KOPT-K1 (cell line): Measurements from ENCODE around the gene GRPEL2.

Experiments
- H3K27ac ChIP-seq: fragments of 200-600 bp; sonication (generic); 2 replicates; pipeline ENCODE4 v1.5.1; 2016; ENCODE audit warnings: antibody characterized with exemption, mild to moderate bottlenecking, low read depth, low read length; ENCODE audit not compliant: poor library complexity, severe bottlenecking
- H3K36me3 ChIP-seq: fragments of 200-600 bp; sonication (generic); 2 replicates; pipeline ENCODE4 v1.5.1; 2017; ENCODE audit warnings: antibody characterized with exemption, mild to moderate bottlenecking, low read length, moderate library complexity; ENCODE audit not compliant: insufficient read depth
- H3K9me3 ChIP-seq: fragments of 200-600 bp; sonication (generic); 2 replicates; pipeline ENCODE4 v1.5.1; 2017; ENCODE audit warnings: antibody characterized with exemption, low read length, mild to moderate bottlenecking; ENCODE audit not compliant: insufficient read depth, poor library complexity, severe bottlenecking

Gene GRPEL2

DNA sequence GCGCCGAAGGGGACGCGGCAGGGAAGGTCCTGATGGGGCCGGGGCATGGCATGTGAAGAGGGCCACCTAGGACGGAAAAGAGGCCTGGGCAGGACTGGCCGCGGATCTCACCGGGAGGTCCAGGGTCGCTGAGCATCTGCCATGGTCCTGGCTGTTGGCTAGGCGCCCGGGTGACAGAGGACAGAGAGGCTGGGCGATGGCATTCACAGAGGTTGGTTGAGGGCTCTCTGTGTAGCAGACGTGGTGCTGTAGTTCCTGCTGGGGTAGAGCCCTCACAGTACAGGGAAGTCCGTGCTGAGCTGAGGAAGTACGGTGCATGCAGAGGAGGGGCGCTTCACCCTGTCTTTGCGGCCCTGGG is 13.0 kb downstream of the GRPEL2 start:
- H3K9me3 ChIP-seq = no peaks in the 10 kb centered on the region
- peak overlapping the region; percentile 60 for H3K27ac ChIP-seq
- H3K36me3 ChIP-seq = peaks cover 25% of the 10 kb centered on the region

DNA sequence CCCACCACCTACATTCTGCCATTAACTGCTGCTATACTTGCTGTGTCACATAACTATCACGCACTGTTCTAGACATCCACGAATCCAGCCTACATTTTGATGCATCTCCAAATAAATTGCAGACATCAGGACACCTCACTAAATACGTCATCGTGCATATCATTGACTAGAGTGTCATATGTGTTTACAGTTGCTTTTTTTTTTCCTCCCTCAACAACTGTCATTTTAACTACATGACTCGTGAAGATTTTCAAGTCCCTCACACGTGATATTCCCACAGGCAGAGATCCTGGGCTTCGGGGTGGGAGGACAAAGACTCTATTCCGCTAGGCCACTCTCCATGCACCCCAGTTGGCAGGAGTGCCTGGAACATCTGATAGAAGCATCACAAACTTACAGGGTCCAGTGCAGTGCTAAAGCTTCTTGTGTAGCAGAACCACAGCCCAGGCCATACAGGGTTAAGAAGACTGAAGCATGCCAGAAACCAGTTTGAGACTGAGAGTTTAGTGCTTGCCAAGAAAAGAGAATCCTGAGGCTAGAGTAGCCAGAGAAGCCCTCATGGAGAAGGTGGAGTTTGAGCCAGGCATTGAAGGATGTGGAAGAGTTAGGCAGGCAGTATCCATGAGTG is 13.7 kb downstream of the GRPEL2 start:
- Histone ChIP-seq H3K9me3 (no peaks in the 10 kb centered on the region), H3K36me3 (peaks cover 19% of the 10 kb centered on the region; the same call in 1 of the 2 replicates), H3K27ac (no peak overlapping the region)

DNA sequence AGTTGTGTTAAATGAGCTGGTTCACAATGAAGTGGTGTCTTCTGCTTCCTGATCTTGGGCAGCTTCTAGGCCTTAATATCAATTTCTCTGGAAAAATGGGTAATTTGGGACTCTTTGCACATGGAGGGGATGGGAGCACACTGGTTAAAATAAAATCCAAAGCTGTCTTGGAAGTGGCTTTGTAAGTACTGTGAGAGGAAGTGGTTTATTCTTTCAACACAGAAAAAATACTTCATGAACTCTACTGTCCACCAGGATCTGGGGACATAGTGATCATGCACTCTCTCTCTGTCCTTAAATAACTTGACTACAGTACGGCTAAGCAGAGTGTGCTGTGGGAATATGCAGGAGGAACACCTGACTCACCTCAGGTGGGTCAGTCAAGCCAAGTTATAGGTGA is 15.0 kb downstream of the GRPEL2 start:
- no peak overlapping the region for H3K27ac ChIP-seq
- H3K9me3 ChIP-seq = no peaks in the 10 kb centered on the region
- H3K36me3 ChIP-seq = peaks cover 8% of the 10 kb centered on the region; the same call in 1 of the 2 replicates

DNA sequence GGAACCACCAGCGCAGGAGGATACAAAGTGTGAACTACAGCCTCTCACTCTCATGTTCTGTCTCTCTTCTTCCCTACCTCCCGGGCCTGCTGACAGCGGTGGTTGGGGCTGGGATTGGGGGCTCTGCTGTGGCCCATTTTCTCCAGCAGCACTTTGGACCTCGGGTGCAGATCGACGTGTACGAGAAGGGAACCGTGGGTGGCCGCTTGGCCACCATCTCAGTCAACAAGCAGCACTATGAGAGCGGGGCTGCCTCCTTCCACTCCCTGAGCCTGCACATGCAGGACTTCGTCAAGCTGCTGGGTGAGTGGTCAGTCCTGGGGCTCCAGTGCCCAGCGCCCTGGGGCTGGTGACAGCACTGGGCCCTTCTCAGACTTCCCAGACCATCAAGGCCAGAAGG is 17.2 kb downstream of the GRPEL2 start:
- no peaks in the 10 kb centered on the region for H3K36me3 ChIP-seq
- no peaks in the 10 kb centered on the region for H3K9me3 ChIP-seq
- no peak overlapping the region for H3K27ac ChIP-seq

DNA sequence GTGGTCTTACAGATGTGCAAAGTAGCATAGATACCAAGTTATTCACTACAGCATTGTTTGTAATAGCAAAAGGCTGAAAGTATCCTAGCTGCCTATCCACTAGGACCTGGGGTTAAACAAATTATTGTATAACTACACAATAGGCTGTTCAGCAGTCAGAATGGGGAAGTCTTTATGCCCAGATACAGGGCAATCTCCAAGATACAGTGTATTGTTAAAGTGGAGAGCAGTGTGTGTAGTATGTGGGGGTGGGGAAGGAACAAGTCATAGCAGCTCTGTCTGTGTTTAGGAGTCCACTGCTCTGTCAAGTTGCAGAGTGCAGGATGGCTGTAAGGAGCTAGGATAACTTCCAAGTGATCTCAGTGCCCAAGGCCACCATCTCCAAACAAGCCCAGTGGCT is 18.1 kb downstream of the GRPEL2 start:
- no peak overlapping the region for H3K27ac ChIP-seq
- no peaks in the 10 kb centered on the region for H3K36me3 ChIP-seq
- H3K9me3 ChIP-seq = no peaks in the 10 kb centered on the region

DNA sequence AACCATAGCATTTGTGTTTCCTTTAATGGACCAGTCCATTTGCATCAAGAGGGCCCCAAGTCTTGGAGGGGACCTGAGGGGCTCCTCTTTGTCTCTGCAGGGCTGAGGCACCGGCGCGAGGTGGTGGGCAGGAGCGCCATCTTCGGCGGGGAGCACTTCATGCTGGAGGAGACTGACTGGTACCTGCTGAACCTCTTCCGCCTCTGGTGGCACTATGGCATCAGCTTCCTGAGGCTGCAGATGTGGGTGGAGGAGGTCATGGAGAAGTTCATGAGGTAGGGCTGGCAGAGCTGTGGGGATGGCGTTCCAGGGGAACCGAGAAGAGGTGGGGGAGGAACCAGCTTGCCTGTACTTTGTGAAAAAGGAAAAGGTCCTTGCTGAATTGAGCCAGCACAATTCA is 18.6 kb downstream of the GRPEL2 start:
- no peaks in the 10 kb centered on the region for H3K9me3 ChIP-seq
- H3K27ac ChIP-seq = no peak overlapping the region
- no peaks in the 10 kb centered on the region for H3K36me3 ChIP-seq

DNA sequence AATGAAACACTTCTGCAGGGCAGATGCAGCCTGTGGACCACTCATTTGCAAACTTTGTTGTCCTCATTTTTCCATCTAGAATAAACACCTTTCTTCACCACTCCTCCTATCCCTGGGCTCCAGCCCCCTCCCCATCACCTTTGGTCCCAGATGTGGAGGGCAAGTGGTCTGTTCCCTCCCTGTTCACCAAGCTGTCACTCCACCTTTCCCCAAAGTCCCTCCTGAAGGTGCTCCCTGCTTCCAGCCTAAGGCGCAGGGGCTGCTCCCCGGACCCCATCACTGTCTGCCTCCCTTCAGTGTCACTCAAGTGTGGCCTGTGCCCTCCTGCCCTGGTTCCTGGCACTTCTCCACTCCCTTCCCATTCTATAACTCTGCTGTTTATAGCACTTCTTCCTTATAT is 19.4 kb downstream of the GRPEL2 start:
- H3K9me3 ChIP-seq = no peaks in the 10 kb centered on the region
- no peak overlapping the region for H3K27ac ChIP-seq
- H3K36me3 ChIP-seq = no peaks in the 10 kb centered on the region

DNA sequence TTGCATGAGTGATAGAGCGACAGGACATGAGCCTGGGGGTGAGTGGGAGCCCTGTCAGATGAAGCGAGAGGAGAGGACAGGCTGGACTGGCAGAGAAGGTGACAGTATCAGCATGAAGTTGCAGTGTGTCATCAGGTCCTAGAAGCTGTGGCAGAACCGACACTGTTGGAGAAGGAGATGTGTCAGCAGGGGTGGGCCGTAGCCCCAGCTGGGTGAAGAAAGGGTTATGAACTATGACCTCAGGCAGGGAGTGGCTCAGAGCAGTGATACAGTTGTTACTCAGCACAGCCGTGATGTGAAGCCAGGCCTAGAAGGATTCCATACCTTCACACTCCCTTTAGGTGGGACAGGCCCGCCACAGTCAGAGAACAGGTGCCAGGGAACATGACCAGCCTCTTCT is 20.1 kb downstream of the GRPEL2 start:
- H3K36me3 ChIP-seq = no peaks in the 10 kb centered on the region
- H3K27ac ChIP-seq = no peak overlapping the region
- no peaks in the 10 kb centered on the region for H3K9me3 ChIP-seq

DNA sequence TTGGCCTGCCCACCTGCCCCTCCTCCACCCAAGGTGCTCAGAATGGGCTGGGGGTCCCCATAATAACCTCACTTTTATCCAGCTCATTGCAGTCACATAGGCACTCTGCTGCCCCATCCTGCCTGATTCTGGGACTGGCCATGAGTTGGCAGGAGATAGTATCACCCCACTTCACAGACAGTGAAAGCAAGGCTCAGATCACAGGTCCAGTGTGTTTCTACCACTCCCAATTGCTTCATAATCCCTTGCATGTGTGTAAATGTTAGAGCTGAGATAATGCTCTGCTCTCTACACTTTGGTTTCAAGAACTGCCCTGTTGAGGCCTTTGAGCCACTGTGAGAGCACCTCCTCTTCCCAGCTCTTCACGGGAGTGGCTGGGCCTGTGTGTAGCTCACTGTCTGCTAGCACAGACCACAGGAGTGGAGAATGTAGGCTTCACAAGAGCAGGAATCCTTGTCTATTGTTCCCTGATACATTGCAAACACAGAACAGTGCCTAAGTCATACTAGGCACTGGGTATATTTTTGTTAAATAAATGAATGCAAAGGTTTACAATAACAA is 20.9 kb downstream of the GRPEL2 start:
- H3K36me3 ChIP-seq = no peaks in the 10 kb centered on the region
- no peak overlapping the region for H3K27ac ChIP-seq
- H3K9me3 ChIP-seq = no peaks in the 10 kb centered on the region

DNA sequence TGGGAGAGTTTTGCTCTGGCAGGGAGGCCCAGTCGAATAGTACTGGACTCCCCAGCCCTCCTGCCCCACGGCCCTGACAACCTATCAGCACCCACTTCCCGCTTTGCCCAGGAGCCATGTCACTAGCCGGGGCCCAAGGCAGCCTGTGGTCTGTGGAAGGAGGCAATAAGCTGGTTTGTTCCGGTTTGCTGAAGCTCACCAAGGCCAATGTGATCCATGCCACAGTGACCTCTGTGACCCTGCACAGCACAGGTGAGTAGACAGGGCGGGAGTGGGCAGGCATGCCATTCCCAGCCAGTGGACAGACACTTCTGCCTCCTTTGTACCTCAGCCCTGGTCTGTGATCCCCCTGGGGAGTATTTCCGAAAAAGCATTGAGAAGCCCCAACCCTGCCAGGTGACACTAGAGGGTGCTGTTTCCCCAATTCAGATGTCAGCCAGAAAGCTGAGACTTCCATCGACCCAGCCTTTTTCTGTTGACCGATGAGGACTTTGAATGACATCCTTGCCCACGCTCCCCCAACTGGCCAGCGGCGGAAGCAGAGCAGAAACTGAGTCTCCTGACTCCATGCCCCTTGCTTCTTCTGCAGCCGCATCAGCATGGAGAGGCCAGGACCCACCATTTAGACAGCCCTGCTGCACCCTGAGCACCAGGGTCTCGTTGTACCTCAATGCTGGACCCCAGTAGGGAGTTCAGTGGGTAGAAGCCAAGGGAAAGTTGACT is 22.1 kb downstream of the GRPEL2 start:
- Histone ChIP-seq H3K36me3 (no peaks in the 10 kb centered on the region), H3K27ac (no peak overlapping the region), H3K9me3 (no peaks in the 10 kb centered on the region)

DNA sequence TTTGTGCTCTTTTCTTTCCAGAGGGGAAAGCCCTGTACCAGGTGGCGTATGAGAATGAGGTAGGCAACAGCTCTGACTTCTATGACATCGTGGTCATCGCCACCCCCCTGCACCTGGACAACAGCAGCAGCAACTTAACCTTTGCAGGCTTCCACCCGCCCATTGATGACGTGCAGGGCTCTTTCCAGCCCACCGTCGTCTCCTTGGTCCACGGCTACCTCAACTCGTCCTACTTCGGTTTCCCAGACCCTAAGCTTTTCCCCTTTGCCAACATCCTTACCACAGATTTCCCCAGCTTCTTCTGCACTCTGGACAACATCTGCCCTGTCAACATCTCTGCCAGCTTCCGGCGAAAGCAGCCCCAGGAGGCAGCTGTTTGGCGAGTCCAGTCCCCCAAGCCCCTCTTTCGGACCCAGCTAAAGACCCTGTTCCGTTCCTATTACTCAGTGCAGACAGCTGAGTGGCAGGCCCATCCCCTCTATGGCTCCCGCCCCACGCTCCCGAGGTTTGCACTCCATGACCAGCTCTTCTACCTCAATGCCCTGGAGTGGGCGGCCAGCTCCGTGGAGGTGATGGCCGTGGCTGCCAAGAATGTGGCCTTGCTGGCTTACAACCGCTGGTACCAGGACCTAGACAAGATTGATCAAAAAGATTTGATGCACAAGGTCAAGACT is 22.8 kb downstream of the GRPEL2 start:
- H3K9me3 ChIP-seq = no peaks in the 10 kb centered on the region
- no peak overlapping the region for H3K27ac ChIP-seq
- no peaks in the 10 kb centered on the region for H3K36me3 ChIP-seq

DNA sequence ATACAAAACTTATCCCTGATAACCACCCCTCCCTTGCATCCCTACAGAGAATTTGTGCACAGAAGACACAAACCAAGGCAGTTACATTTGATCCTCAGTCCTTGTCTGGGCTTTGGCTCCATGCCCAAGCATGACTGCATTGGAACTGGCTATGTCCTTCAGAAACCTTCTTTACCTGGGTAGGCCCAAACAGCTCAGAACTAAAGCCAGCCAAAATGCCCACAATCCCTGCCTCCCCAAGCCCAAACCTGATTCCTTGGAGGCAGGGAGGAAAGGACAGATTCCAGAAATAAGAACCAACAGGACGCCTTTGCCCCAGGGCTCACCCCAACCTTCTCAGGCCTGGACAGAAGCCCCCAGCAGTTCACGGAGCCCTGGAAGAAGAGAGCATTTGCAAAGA is 25.6 kb downstream of the GRPEL2 start:
- Histone ChIP-seq H3K36me3 (no peaks in the 10 kb centered on the region), H3K27ac (no peak overlapping the region), H3K9me3 (no peaks in the 10 kb centered on the region)

DNA sequence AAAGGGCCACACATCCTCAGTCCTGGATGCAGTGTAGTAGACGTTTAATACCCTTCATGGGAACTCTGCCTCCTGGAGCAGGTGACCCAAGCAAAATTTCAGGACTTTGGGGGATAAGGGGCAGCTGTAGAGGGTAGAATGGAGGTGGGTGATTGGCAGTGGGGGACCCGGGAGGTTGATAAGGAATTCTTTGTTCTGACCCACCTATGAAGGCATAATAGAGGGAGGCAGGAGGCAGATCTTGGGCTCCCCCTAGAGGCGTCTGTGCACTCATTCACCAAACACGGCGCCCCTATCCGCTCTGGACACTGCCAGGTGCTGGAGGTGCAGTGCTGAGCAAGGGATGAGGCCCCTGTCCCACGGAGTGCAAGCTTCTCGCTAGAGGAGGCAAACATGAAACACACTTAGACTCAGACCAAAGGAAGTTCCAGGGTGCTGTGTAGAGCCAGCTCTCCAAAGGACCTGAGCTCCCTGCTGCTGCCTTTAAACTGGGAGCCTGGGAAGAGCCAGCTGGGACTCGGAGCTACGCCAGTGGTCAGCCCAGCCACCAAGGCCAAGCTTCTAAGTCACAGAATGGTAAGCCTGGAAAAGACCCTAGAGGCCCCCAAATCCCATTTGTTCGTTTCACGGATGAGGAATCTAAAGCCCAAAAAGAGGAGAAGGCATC is 26.1 kb downstream of the GRPEL2 start:
- H3K9me3 ChIP-seq = no peaks in the 10 kb centered on the region
- no peaks in the 10 kb centered on the region for H3K36me3 ChIP-seq
- H3K27ac ChIP-seq = no peak overlapping the region

DNA sequence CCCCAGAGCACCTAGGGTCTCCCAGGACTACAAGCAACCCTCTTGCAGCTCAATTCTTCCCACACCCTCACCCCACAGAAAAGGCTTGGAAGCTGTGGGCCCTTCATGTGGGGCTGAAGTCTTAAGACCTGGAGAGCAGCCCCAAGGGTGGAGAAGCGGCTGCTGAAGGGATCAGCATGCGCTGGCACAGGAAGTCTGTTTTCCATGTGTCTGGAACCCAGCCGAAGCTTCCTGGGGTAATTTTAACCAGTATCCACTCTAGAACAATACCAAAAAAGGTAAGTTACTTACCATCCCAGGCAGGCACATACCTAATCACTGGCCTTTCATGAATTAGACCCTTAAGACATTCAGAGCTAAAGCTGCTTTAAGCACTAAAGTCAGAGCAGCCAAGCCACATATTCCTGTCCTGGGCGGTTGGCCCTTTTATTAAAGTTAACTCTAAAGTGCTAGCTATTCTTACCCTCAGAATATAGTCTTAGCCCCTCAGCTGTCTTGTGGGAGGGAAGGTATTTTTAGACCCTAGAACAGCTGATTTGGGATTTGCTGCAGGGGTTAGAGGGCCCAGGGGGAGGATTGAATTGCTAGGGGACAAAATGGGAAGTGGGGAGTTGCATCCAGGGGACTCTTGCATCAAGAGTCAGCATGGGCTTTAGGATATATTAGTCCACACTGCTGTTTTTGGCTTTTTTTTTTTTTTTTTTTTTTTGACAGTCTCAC is 26.9 kb downstream of the GRPEL2 start:
- no peaks in the 10 kb centered on the region for H3K9me3 ChIP-seq
- no peak overlapping the region for H3K27ac ChIP-seq
- H3K36me3 ChIP-seq = no peaks in the 10 kb centered on the region

DNA sequence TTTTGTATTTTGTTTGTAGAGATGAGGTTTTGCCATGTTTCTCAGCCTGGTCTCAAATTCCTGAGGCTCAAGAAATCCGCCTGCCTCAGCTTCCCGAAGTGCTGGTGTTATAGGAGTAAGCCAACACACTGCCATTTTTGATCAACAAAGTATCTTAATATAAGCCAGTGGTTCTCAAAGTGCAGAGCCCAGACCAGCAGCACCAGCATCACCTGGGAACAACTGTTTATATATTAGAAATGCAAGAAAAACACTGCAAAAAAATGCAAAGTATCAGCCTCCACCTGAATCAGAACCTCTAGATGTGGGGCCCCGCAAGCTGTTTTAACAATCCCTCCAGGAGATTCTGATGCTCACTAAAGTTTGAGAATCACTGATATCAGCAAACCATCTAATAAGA is 27.6 kb downstream of the GRPEL2 start:
- Histone ChIP-seq H3K9me3 (no peaks in the 10 kb centered on the region), H3K36me3 (no peaks in the 10 kb centered on the region), H3K27ac (no peak overlapping the region)
